ENCODE measurements around the gene PLA2G2C.

GRCh38 chr1:20190256-20191160, 4.2 kb upstream of the PLA2G2C start:
- TF ChIP-seq GATA2 (IDR thresholded peaks at IDR 0.05; ENCODE audit: low read depth, low read length) (no peak), GATA3 (IDR thresholded peaks at IDR 0.05; ENCODE audit: low read depth, low read length) (no peak)

All from SH-SY5Y (cell line).